Peyer's patch (tissue), 4 donors: Measurements from ENCODE around the gene GIPC1. TPM values are rescaled to one million over a fixed set of nuclear protein-coding genes. Genes with fewer than 3 reads are reported as not detected.

Experiments
- DNase-seq, 3 donors: peaks; one replicate each; pipeline ENCODE4 v3.0.0-alpha.2; 2017 to 2019
- H3K27ac ChIP-seq, 4 donors: fragments of 200-600 bp; sonication (generic); one replicate each; pipeline ENCODE4 v1.5.1; 2016 to 2019
- H3K27me3 ChIP-seq, 2 donors: fragments of 200-600 bp; sonication (generic); one replicate each; pipeline ENCODE4 v1.5.1; 2019
- H3K36me3 ChIP-seq, 3 donors: fragments of 200-600 bp; sonication (generic); one replicate each; pipeline ENCODE4 v1.5.1; 2016 to 2019
- H3K4me1 ChIP-seq, 4 donors: fragments of 200-600 bp; sonication (generic); one replicate each; pipeline ENCODE4 v1.5.1; 2016 to 2019
- H3K4me3 ChIP-seq, 4 donors: fragments of 200-600 bp; sonication (generic); 1 replicate in 3 of 4; 2 replicates in 1 of 4; pipeline ENCODE4 v1.5.1; 2016 to 2019; ENCODE audit warnings: mild to moderate bottlenecking in 1 of 4
- H3K9me3 ChIP-seq, 4 donors: fragments of 200-600 bp; sonication (generic); one replicate each; pipeline ENCODE4 v1.5.1; 2016 to 2019; ENCODE audit warnings: mild to moderate bottlenecking in 1 of 4
- POLR2A ChIP-seq, 2 donors: fragments of 450-650 bp; IDR thresholded peaks; one replicate each; pipeline ENCODE4 v1.5.1; 2017; ENCODE audit warnings: antibody characterized with exemption in 2 of 2, mild to moderate bottlenecking in 2 of 2, moderate library complexity in 2 of 2
- total RNA-seq, 4 donors: library from RNA; depleted of rRNA; stranded (reverse); fragments of >200 nt; gene quantifications; one replicate each; pipeline ENCODE4 v1.1.0, GENCODE V29; 2016
- TF ChIP-seq, protein P1 (sequence below), 6 experiments: fragments of 450-650 bp in 4 of 6; fragments of 200-600 bp in 2 of 6; sonication (generic) in 1 of 6; IDR thresholded peaks; one replicate each; pipeline ENCODE4 v1.5.1; 2017 to 2019; ENCODE audit warnings: antibody characterized with exemption in 6 of 6, mild to moderate bottlenecking in 3 of 6, moderate library complexity in 1 of 6

Gene GIPC1
- total RNA-seq, 4 donors from 2014 or later = 45.8 to 68.5 (median 65.2) TPM

DNA sequence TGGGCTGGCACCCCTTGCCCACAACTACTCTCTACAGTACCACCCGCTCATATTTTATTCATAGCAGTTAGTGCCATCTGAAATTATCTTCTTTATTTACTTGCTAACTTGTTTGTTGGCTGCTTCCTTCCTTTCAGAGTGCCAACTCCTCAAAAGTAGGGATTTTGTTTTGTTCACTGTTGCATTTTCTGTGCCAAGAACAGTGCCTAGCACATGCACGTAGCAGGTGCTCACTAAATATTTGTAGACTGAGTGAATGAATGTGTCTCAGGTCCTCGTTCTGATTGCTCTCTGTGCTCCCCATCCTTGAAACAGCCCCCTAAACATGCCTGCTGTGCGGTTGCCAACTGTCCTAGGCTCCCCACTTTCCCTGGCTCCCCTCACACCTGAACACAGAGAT, 1.5 kb downstream of the GIPC1 start:
- H3K27ac ChIP-seq = peak overlapping the region in 1 of 4 donors; percentile 83
- peaks cover 6 to 31% (median 8%) of the 10 kb centered on the region in 4 donors for H3K4me1 ChIP-seq
- DNase-seq = no peak
- no peaks in the 10 kb centered on the region for H3K9me3 ChIP-seq
- peak overlapping the region in 2 of 4 donors; percentile 79 to 90 for H3K4me3 ChIP-seq
- no peak for TF ChIP-seq POLR2A (IDR thresholded peaks at IDR 0.05)
- TF ChIP-seq, protein P1, sequence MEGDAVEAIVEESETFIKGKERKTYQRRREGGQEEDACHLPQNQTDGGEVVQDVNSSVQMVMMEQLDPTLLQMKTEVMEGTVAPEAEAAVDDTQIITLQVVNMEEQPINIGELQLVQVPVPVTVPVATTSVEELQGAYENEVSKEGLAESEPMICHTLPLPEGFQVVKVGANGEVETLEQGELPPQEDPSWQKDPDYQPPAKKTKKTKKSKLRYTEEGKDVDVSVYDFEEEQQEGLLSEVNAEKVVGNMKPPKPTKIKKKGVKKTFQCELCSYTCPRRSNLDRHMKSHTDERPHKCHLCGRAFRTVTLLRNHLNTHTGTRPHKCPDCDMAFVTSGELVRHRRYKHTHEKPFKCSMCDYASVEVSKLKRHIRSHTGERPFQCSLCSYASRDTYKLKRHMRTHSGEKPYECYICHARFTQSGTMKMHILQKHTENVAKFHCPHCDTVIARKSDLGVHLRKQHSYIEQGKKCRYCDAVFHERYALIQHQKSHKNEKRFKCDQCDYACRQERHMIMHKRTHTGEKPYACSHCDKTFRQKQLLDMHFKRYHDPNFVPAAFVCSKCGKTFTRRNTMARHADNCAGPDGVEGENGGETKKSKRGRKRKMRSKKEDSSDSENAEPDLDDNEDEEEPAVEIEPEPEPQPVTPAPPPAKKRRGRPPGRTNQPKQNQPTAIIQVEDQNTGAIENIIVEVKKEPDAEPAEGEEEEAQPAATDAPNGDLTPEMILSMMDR (IDR thresholded peaks at IDR 0.05) = no peak
- H3K36me3 ChIP-seq = peaks cover 0 to 21% (median 0%) of the 10 kb centered on the region in 3 donors
- H3K27me3 ChIP-seq = no peaks in the 10 kb centered on the region

DNA sequence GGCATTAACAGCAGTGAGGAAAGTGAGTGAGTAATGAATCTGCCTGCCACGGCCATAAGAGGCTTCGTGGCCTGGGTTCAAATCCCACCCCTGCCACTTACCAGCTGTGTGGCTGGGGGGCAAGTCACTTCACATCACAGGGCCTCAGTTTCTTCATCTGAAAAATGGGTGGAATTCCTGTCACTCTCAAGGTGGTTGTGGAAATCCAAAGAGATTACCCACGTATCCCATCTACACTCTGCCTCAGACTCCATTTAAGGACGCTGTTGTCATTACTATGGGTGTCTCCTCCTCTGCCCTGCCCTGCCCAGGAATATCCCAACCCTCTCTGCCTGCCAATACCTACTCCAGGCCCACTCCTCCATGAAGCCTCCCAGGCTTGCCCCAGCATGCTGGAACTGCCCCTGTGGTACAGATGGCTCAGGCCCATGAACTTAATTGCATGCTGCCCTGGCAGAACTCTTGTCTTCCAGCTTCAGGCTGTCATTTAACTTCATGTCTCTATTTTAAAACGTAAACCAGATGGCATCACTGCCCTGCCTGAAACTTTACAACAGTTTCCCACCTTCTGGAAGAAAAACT, 3.1 kb downstream of the GIPC1 start:
- no peak overlapping the region for H3K27ac ChIP-seq

DNA sequence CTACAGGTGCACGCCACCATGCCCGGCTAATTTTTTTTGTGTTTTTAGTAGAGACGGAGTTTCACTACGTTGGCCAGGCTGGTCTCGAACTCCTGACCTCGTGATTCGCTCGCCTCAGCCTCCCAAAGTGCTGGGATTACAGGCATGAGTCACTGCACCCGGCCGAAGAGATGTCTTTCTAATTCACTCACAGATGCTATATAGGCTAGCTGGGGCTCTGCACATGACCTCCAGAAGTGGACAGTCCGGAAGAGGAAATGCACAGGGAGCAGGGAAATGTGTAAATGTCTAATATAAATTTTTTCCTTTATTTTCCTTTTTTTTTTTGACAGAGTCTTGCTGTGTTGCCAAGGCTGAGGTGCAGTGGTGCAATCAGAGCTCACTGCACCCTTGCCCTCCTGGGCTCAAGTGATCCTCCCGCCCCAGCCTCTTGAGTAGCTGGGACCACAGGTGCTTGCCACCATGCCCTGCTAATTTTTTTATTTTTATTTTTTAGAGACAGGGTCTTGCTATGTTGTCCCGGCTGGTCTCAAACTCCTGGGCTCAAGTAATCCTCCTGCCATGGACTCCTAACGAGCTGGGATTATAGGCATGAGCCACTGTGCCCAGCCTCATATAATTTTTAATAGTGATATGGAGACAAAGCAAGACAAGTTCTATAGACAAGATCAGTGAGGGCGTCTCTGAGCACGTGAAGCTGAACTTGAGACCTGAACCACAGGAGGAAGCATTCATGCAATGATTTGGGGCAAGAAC, 8.4 kb downstream of the GIPC1 start:
- TF ChIP-seq, protein P1 (IDR thresholded peaks at IDR 0.05) = no peak
- no peak for TF ChIP-seq POLR2A (IDR thresholded peaks at IDR 0.05)
- Histone ChIP-seq H3K27me3 (no peaks in the 10 kb centered on the region), H3K4me1 (no peaks in the 10 kb centered on the region), H3K27ac (no peak overlapping the region), H3K4me3 (no peak overlapping the region), H3K36me3 (peaks cover 0 to 59% (median 0%) of the 10 kb centered on the region in 3 donors), H3K9me3 (no peaks in the 10 kb centered on the region)
- no peak for DNase-seq

More for the DNA sequence above, 3.1 kb downstream of the GIPC1 start:
- Histone ChIP-seq H3K4me1 (peaks cover 6 to 28% (median 8%) of the 10 kb centered on the region in 4 donors), H3K4me3 (no peak overlapping the region), H3K9me3 (no peaks in the 10 kb centered on the region), H3K36me3 (peaks cover 0 to 35% (median 0%) of the 10 kb centered on the region in 3 donors), H3K27me3 (no peaks in the 10 kb centered on the region)
- no peak for DNase-seq
- TF ChIP-seq, protein P1 (IDR thresholded peaks at IDR 0.05) = no peak
- TF ChIP-seq POLR2A (IDR thresholded peaks at IDR 0.05) = no peak

DNA sequence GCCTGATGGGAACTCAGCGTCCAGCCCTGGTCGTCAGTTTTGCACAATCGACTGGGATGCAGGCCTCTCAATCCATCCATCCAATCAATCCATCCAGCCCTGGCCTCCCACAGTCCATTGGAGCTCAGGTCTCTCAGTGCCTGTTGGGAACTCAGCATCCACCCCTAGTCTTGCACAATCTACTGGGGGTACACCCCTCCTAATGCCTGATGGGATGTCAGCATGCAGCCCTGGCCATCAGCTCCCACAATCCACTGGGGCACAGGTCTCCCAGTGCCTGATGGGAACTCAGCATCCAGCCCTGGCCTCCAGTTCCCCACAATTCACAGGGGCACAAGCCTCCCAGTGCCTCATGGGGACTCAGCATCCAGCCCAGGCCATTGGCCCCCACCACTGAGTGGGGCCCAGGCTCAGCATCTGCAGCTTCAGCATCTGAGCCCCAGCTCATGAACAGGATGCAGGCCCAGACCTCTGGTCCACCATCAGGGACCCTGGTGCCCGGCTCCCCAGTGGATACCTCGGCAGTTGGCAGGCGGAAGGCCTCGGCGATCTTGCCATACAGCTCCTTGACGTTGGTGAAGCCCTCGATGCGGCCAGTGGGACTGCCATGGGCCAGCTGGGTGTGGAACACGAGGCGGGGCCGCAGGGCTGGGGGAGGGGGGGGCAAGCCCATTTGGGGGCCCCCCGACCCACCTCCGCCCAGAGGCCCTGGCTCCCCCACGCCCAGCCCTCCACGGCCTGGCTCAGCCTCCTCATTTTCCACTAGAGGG, 13.6 kb downstream of the GIPC1 start:
- DNase-seq = no peak
- no peak for TF ChIP-seq POLR2A (IDR thresholded peaks at IDR 0.05)
- TF ChIP-seq, protein P1 (IDR thresholded peaks at IDR 0.05) = no peak
- Histone ChIP-seq H3K36me3 (peaks cover 0 to 62% (median 0%) of the 10 kb centered on the region in 3 donors), H3K27me3 (no peaks in the 10 kb centered on the region), H3K4me1 (peaks cover 0 to 6% (median 0%) of the 10 kb centered on the region in 4 donors), H3K4me3 (no peak overlapping the region), H3K9me3 (no peaks in the 10 kb centered on the region), H3K27ac (no peak overlapping the region)

DNA sequence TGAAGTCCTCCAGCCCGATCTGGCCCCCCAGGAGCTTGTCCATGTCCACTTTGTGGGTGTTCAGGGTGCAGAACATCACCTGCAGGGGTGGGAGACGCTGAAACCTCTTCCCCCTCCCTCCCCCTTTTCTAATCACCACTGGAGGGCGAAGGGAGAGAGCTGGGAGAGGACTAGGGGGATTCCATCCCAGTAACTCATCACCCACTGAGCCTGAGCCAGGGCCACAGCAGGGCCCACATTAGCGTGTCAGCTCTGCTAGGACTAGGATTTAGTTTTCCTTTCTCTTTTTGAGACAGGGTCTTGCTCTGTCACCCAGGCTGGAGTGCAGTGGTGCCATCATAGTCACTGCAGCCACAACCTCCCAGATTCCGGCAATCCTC, 15.2 kb downstream of the GIPC1 start:
- no peaks in the 10 kb centered on the region for H3K9me3 ChIP-seq
- no peak for DNase-seq
- no peak overlapping the region for H3K27ac ChIP-seq
- H3K4me1 ChIP-seq = peaks cover 0 to 9% (median 0%) of the 10 kb centered on the region in 4 donors
- peaks cover 0 to 58% (median 0%) of the 10 kb centered on the region in 3 donors for H3K36me3 ChIP-seq
- no peak overlapping the region for H3K4me3 ChIP-seq
- H3K27me3 ChIP-seq = no peaks in the 10 kb centered on the region
- no peak for TF ChIP-seq POLR2A (IDR thresholded peaks at IDR 0.05)
- TF ChIP-seq, protein P1 (IDR thresholded peaks at IDR 0.05) = no peak
